K562 (cell line): ENCODE measurements around the gene HIVEP3. TPM values are rescaled to one million over a fixed set of nuclear protein-coding genes. Genes with fewer than 3 reads are reported as not detected.

Source experiments
- ATAC-seq: fragments of 200-7000 bp; cut with Tn5 transposase; 3 replicates; pipeline ENCODE4 v1.9.1; 2020; ENCODE audit warnings: moderate library complexity
- BruUV-seq: library from RNA; stranded (reverse); fragments of 400-500 nt; replicated peaks from 2 replicates; lab custom pipeline; 2021; lab: Mats Ljungman, UMichigan
- CTCF ChIA-PET: fragments of 300-600 bp; formaldehyde crosslinking; extraction: SDS; loops from one replicate; lab custom pipeline; 2021; ENCODE audit warnings: low intra/inter-chr PET ratio; lab: Yijun Ruan, JAX
- POLR2A ChIA-PET: fragments of 300-600, 350-650 bp; sonication (Branson Sonifier 250); formaldehyde crosslinking; extraction: SDS; loops from one replicate; lab custom pipeline; 2021; ENCODE audit warnings: antibody characterized with exemption, inconsistent platforms; lab: Yijun Ruan, JAX
- DNase-seq, 4 experiments: peaks; one replicate each; pipeline versions ENCODE4 v3.0.0 to v3.0.0-alpha.2; 2011 to 2018; ENCODE audit warnings: low spot score in 3 of 4, mixed read lengths in 3 of 4; ENCODE audit errors: extremely low read depth in 1 of 4
- FAIRE-seq: peaks from 2 replicates; lab custom pipeline; 2011; peaks lifted over from hg19 to GRCh38; lab: Jason Lieb, UNC
- H2AFZ ChIP-seq: 2 replicates; pipeline ENCODE4 v1.6.0; 2011; ENCODE audit warnings: low read depth, low read length, control low read depth, inconsistent platforms
- H3K27ac ChIP-seq: fragments of 200-600 bp; 3 replicates; pipeline ENCODE4 v1.8.0; 2011; ENCODE audit warnings: low read depth, mild to moderate bottlenecking, control low read depth, inconsistent platforms, low read length, moderate library complexity, mixed read lengths; ENCODE audit errors: extremely low read depth
- H3K27me3 ChIP-seq, 2 experiments: fragments of 300-600 bp in 1 of 2; 2 replicates in 1 of 2; 3 replicates in 1 of 2; pipeline versions ENCODE4 v1.6.0 to v1.8.0; 2011; ENCODE audit warnings: inconsistent platforms in 2 of 2, low read length in 2 of 2, mild to moderate bottlenecking in 1 of 2, mixed read lengths in 1 of 2, moderate library complexity in 1 of 2; ENCODE audit not compliant: control insufficient read depth in 2 of 2, insufficient read depth in 2 of 2
- H3K36me3 ChIP-seq: fragments of 300-600 bp; 3 replicates; pipeline ENCODE4 v1.8.0; 2011; ENCODE audit warnings: mild to moderate bottlenecking, low read length, inconsistent platforms; ENCODE audit not compliant: control insufficient read depth, insufficient read depth
- H3K4me1 ChIP-seq, 2 experiments: fragments of 200-600 bp in 1 of 2; replicated peaks in 1 of 2; 2 replicates in 1 of 2; 3 replicates in 1 of 2; pipeline versions ENCODE4 v1.5.1 to v1.8.0; 2011; ENCODE audit warnings: inconsistent platforms in 2 of 2, low read length in 2 of 2, mild to moderate bottlenecking in 1 of 2, mixed read lengths in 1 of 2, moderate library complexity in 1 of 2; ENCODE audit not compliant: control insufficient read depth in 2 of 2, insufficient read depth in 2 of 2
- H3K4me2 ChIP-seq: 2 replicates; pipeline ENCODE4 v1.6.1; 2011; ENCODE audit warnings: low read length, control low read depth, inconsistent platforms, mixed read lengths; ENCODE audit not compliant: insufficient read depth
- H3K4me3 ChIP-seq: fragments of 200-600 bp; sonication (generic), shearing (Covaris generic); 2 replicates; pipeline ENCODE4 v1.5.1; 2016; ENCODE audit warnings: control low read depth, inconsistent platforms
- H3K79me2 ChIP-seq: fragments of 200-600 bp; 3 replicates; pipeline ENCODE4 v1.8.0; 2011; ENCODE audit warnings: low read length, inconsistent platforms; ENCODE audit not compliant: control insufficient read depth, insufficient read depth
- H3K9ac ChIP-seq, 2 experiments: 2 replicates each; pipeline versions ENCODE4 v1.6.0 to v1.6.1; 2011; ENCODE audit warnings: low read depth in 2 of 2, low read length in 2 of 2, control low read depth in 1 of 2, inconsistent platforms in 1 of 2, mild to moderate bottlenecking in 1 of 2, mixed read lengths in 1 of 2; ENCODE audit not compliant: insufficient read depth in 1 of 2
- H3K9me1 ChIP-seq: one replicate; pipeline ENCODE4 v1.6.0; 2011; ENCODE audit warnings: inconsistent platforms, mild to moderate bottlenecking, low read length, moderate library complexity; ENCODE audit not compliant: control insufficient read depth, insufficient read depth
- H3K9me3 ChIP-seq: replicated peaks from 2 replicates; pipeline ENCODE4 v1.5.1; 2011; ENCODE audit warnings: low read depth, low read length, inconsistent platforms; ENCODE audit not compliant: control insufficient read depth, insufficient read depth
- H4K20me1 ChIP-seq: replicated peaks from 2 replicates; pipeline ENCODE4 v1.6.1; 2011; ENCODE audit warnings: low read length, inconsistent platforms, mixed read lengths; ENCODE audit not compliant: control insufficient read depth, insufficient read depth
- FOS ChIP-seq: IDR thresholded peaks from 3 replicates; pipeline ENCODE4 v1.6.1; 2011; ENCODE audit not compliant: insufficient read length; ENCODE audit errors: extremely low read depth
- KHSRP ChIP-seq: fragments of 450-650 bp; IDR thresholded peaks from 2 replicates; pipeline ENCODE4 v1.6.1; 2017
- MAFK ChIP-seq: IDR thresholded peaks from 2 replicates; pipeline ENCODE4 v1.6.1; 2011; ENCODE audit warnings: low read length, improper control_type of control experiment
- NELFE ChIP-seq: IDR thresholded peaks from 2 replicates; pipeline ENCODE4 v1.6.1; 2011; ENCODE audit warnings: mild to moderate bottlenecking; ENCODE audit not compliant: insufficient read depth, insufficient read length
- PHB ChIP-seq: fragments of 250-450 bp; sonication (Bioruptor Pico); IDR thresholded peaks from 2 replicates; pipeline ENCODE4 v1.5.0; 2021
- RUNX1 ChIP-seq: sonication (generic); IDR thresholded peaks from 2 replicates; pipeline ENCODE4 v1.6.1; 2016; ENCODE audit warnings: antibody characterized with exemption, low read depth
- TAF15 ChIP-seq: fragments of 200-400 bp; formaldehyde crosslinking; IDR thresholded peaks from 2 replicates; pipeline ENCODE4 v1.6.1; 2017; ENCODE audit warnings: mild to moderate bottlenecking, low read depth, low read length, moderate library complexity
- TCFL5 ChIP-seq: fragments of 250-450 bp; sonication (Bioruptor Pico); conservative IDR thresholded peaks from 2 replicates; pipeline ENCODE4 v1.6.1; 2021; ENCODE audit warnings: mild to moderate bottlenecking, moderate library complexity, matching md5 sums
- XRCC5 ChIP-seq: fragments of 200-400 bp; formaldehyde crosslinking; IDR thresholded peaks from 2 replicates; pipeline ENCODE4 v1.6.1; 2017; ENCODE audit warnings: low read depth, mild to moderate bottlenecking, low read length
- ZNF347 ChIP-seq: fragments of 450-650 bp; formaldehyde crosslinking; IDR thresholded peaks from 2 replicates; pipeline ENCODE4 v1.4.0; 2020; ENCODE audit warnings: low read depth, mild to moderate bottlenecking, moderate library complexity
- WGBS: fragments of 100-300 bp; shearing (Covaris generic); methylation state at CpG from one replicate; pipeline ENCODE4 v1.1.6; 2016; ENCODE audit warnings: low coverage, mixed read lengths; ENCODE audit not compliant: insufficient coverage; ENCODE audit errors: missing lambda C conversion rate; 5-methylcytosine and 5-hydroxymethylcytosine counted together
- in situ Hi-C: fragments of 300-500 bp; cut with MboI; formaldehyde crosslinking; loops from 4 replicates; pipeline ENCODE4 v1.15.0; 2018; ENCODE audit warnings: inconsistent platforms, mixed read lengths
- intact Hi-C: fragments of 100-400 bp; cut with micrococcal nuclease; formaldehyde crosslinking; loops from 2 replicates; pipeline ENCODE4 v1.14.2; 2022
- polyA plus RNA-seq, 8 experiments: library from polyadenylated mRNA; depleted of rRNA in 4 of 8; stranded (reverse) in 5 of 8; unstranded in 3 of 8; fragments of >200 nt; fragmentation: Nextera tagmentation in 2 of 8; fragmentation: Illumina TruSeq in 1 of 8; extraction: Ambion mirVana in 2 of 8; extraction: Trizol in 1 of 8; gene quantifications; 2 replicates each; pipeline versions ENCODE4 v1.2.1 to v1.2.3, GENCODE V29; 2011 to 2014; ENCODE audit warnings: inconsistent platforms in 1 of 8, missing spikeins in 1 of 8
- total RNA-seq, 7 experiments: library from RNA; depleted of rRNA in 6 of 7; stranded (reverse); fragments of >200 nt in 6 of 7; fragmentation: Illumina TruSeq in 2 of 7; extraction: Trizol in 2 of 7; gene quantifications; 2 replicates each; pipeline versions ENCODE4 v1.2.1 to v1.2.3, GENCODE V29; 2011 to 2021; ENCODE audit warnings: low replicate concordance in 1 of 7
- TF ChIP-seq, protein P1 (sequence below): fragments of 450-650 bp; IDR thresholded peaks from 2 replicates; pipeline ENCODE4 v1.6.1; 2017; ENCODE audit warnings: antibody characterized with exemption, mild to moderate bottlenecking
- TF ChIP-seq, protein P2 (sequence below): fragments of 250-450 bp; sonication (Bioruptor Pico); IDR thresholded peaks from 2 replicates; pipeline ENCODE4 v1.8.0; 2021; ENCODE audit warnings: moderate library complexity, mild to moderate bottlenecking, inconsistent platforms
- TF ChIP-seq, protein P3 (sequence below): sonication (generic); formaldehyde crosslinking; IDR thresholded peaks from 2 replicates; pipeline ENCODE4 v1.8.0; 2022; ENCODE audit warnings: mild to moderate bottlenecking, missing genetic modification reagents
- TF ChIP-seq, protein P4 (sequence below): fragments of 250-450 bp; sonication (Bioruptor Pico); IDR thresholded peaks from 2 replicates; pipeline ENCODE4 v1.8.0; 2021; ENCODE audit warnings: moderate library complexity, mild to moderate bottlenecking, inconsistent platforms
- TF ChIP-seq, protein P5 (sequence below): fragments of 450-650 bp; IDR thresholded peaks from 2 replicates; pipeline ENCODE4 v1.6.1; 2016; ENCODE audit warnings: missing biosample characterization, missing genetic modification characterization

HIVEP3 gene
- total and polyA plus RNA-seq, 9 of the 15 experiments (the other 6 are each of a cell fraction or from before 2014, with no cell fraction given) = 0.09 to 0.58 (median 0.34) TPM; not detected in 1

DNA sequence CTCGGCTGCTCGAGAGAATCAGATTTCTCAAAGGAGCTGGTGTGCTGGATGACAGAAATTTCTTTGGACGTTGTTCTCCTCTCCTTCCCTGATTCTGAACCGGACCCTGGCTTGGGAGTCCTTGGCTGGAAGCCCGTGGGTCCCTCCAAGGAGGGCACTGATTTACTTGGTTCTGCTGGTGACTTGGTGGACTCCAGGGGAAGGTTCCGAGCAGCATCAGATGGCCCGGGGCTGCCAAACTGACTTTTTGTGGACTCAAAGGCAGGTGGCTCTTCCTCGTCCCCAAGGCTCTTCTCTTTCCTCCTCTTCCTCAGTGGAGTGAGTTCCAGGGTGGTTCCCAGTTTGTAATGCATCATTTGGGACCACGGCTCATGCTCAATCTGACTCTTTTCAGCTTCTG is 336.4 kb downstream of the HIVEP3 start:
- FAIRE-seq (no peak), DNase-seq (no peak), ATAC-seq (no peak)
- Histone ChIP-seq H3K4me2 (no peak overlapping the region), H4K20me1 (peaks cover 9% of the 10 kb centered on the region), H3K9me1 (no peaks in the 10 kb centered on the region), H3K79me2 (no peaks in the 10 kb centered on the region), H3K4me3 (no peak overlapping the region), H3K27me3 (peaks cover 24 to 71% of the 10 kb centered on the region in 2 experiments), H3K9me3 (no peaks in the 10 kb centered on the region), H2AFZ (no peak overlapping the region), H3K9ac (no peak overlapping the region), H3K36me3 (no peaks in the 10 kb centered on the region), H3K27ac (no peak overlapping the region), H3K4me1 (peaks cover 0 to 4% of the 10 kb centered on the region in 2 experiments; a peak in 1 of 5 replicates)
- WGBS = 2% methylated on average over 9 of the region's 9 CpGs
- BruUV-seq = no TSS peak
- in situ Hi-C loops (no loop called here), intact Hi-C loops (no loop called here)
- CTCF ChIA-PET = interaction anchor here (0.7 kb wide), 1 partner anchor 522 kb away, joined by 3 read pairs; no protein-coding TSS in a partner anchor
- POLR2A ChIA-PET = no interaction called here
- TF ChIP-seq ZNF347 (CRISPR knock-in tag) = no peak
- TF ChIP-seq, protein P1, sequence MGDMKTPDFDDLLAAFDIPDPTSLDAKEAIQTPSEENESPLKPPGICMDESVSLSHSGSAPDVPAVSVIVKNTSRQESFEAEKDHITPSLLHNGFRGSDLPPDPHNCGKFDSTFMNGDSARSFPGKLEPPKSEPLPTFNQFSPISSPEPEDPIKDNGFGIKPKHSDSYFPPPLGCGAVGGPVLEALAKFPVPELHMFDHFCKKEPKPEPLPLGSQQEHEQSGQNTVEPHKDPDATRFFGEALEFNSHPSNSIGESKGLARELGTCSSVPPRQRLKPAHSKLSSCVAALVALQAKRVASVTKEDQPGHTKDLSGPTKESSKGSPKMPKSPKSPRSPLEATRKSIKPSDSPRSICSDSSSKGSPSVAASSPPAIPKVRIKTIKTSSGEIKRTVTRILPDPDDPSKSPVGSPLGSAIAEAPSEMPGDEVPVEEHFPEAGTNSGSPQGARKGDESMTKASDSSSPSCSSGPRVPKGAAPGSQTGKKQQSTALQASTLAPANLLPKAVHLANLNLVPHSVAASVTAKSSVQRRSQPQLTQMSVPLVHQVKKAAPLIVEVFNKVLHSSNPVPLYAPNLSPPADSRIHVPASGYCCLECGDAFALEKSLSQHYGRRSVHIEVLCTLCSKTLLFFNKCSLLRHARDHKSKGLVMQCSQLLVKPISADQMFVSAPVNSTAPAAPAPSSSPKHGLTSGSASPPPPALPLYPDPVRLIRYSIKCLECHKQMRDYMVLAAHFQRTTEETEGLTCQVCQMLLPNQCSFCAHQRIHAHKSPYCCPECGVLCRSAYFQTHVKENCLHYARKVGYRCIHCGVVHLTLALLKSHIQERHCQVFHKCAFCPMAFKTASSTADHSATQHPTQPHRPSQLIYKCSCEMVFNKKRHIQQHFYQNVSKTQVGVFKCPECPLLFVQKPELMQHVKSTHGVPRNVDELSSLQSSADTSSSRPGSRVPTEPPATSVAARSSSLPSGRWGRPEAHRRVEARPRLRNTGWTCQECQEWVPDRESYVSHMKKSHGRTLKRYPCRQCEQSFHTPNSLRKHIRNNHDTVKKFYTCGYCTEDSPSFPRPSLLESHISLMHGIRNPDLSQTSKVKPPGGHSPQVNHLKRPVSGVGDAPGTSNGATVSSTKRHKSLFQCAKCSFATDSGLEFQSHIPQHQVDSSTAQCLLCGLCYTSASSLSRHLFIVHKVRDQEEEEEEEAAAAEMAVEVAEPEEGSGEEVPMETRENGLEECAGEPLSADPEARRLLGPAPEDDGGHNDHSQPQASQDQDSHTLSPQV = no peak
- no peak for TF ChIP-seq MAFK
- TF ChIP-seq FOS = no peak
- TF ChIP-seq PHB (CRISPR knock-in tag) = no peak
- no peak for TF ChIP-seq TCFL5 (CRISPR knock-in tag)
- TF ChIP-seq, protein P2, sequence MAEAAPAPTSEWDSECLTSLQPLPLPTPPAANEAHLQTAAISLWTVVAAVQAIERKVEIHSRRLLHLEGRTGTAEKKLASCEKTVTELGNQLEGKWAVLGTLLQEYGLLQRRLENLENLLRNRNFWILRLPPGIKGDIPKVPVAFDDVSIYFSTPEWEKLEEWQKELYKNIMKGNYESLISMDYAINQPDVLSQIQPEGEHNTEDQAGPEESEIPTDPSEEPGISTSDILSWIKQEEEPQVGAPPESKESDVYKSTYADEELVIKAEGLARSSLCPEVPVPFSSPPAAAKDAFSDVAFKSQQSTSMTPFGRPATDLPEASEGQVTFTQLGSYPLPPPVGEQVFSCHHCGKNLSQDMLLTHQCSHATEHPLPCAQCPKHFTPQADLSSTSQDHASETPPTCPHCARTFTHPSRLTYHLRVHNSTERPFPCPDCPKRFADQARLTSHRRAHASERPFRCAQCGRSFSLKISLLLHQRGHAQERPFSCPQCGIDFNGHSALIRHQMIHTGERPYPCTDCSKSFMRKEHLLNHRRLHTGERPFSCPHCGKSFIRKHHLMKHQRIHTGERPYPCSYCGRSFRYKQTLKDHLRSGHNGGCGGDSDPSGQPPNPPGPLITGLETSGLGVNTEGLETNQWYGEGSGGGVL (CRISPR knock-in tag) = no peak
- TF ChIP-seq TAF15 = no peak
- no peak for TF ChIP-seq KHSRP
- no peak for TF ChIP-seq NELFE
- TF ChIP-seq, protein P3, sequence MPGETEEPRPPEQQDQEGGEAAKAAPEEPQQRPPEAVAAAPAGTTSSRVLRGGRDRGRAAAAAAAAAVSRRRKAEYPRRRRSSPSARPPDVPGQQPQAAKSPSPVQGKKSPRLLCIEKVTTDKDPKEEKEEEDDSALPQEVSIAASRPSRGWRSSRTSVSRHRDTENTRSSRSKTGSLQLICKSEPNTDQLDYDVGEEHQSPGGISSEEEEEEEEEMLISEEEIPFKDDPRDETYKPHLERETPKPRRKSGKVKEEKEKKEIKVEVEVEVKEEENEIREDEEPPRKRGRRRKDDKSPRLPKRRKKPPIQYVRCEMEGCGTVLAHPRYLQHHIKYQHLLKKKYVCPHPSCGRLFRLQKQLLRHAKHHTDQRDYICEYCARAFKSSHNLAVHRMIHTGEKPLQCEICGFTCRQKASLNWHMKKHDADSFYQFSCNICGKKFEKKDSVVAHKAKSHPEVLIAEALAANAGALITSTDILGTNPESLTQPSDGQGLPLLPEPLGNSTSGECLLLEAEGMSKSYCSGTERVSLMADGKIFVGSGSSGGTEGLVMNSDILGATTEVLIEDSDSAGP (CRISPR knock-in tag) = no peak
- TF ChIP-seq XRCC5 = no peak
- TF ChIP-seq, protein P4, sequence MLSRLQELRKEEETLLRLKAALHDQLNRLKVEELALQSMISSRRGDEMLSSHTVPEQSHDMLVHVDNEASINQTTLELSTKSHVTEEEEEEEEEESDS (CRISPR knock-in tag) = no peak
- no peak for TF ChIP-seq RUNX1
- TF ChIP-seq, protein P5, sequence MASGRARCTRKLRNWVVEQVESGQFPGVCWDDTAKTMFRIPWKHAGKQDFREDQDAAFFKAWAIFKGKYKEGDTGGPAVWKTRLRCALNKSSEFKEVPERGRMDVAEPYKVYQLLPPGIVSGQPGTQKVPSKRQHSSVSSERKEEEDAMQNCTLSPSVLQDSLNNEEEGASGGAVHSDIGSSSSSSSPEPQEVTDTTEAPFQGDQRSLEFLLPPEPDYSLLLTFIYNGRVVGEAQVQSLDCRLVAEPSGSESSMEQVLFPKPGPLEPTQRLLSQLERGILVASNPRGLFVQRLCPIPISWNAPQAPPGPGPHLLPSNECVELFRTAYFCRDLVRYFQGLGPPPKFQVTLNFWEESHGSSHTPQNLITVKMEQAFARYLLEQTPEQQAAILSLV (tag) = no peak
